Activated naive CD4-positive, alpha-beta T cell treated with anti-CD3 and anti-CD28 coated beads, Interleukin-2, amount 10 ng/mL, durations not matched to agents 5 hours and 36 hours (primary cell): ENCODE data around the gene ACAA1. TPM values are rescaled to one million over a fixed set of nuclear protein-coding genes. Genes with fewer than 3 reads are reported as not detected.

Experiments used
- total RNA-seq, 2 experiments: library from RNA; stranded (reverse); gene quantifications; one replicate each; pipeline ENCODE4 v1.2.3, GENCODE V29; 2021

Gene ACAA1, protein sequence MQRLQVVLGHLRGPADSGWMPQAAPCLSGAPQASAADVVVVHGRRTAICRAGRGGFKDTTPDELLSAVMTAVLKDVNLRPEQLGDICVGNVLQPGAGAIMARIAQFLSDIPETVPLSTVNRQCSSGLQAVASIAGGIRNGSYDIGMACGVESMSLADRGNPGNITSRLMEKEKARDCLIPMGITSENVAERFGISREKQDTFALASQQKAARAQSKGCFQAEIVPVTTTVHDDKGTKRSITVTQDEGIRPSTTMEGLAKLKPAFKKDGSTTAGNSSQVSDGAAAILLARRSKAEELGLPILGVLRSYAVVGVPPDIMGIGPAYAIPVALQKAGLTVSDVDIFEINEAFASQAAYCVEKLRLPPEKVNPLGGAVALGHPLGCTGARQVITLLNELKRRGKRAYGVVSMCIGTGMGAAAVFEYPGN
- 10 to 100 TPM; 81.0 to 84.2 TPM for total RNA-seq

DNA sequence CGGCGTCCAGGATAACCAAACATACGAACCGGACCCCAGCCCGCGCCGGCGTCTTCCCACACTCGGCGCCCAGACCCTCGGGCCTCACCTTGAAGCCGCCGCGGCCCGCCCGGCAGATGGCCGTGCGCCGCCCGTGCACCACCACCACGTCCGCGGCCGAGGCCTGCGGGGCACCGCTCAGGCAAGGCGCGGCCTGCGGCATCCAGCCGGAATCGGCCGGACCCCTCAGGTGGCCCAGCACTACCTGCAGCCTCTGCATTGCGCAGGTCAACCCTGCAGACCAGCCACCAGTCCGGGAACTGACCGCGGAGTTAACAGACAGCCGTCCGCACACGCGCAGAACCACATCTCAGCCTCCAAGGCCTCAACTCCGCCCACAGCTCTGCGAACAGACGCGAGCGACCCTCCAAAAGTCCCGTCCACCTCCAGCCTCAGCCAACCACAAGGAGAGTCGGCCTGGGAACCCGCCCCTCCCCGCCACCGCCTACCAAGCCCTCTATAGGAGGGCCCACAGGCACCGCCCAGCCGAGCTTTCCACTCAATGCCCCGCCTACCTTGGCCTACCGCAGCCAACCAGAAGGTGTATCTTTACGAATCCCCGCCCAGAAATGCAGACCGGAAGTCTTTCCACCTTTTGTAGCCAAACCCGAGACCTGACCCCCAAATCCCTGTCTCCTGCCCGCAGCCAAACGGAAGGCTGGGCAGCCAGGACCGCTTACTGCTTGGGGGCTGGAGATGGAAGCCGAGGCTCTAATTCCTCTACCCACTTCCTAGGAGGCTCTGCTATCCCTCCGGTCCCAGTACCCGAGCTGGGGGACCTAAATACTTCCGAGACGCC lies at the start of gene ACAA1:
ACAA1 (minus strand) TSS at position 351 of the 838 bp plus-strand sequence; CDS start at position 259, 92 bp downstream.

GRCh38 chr3:38164952-38165721 lies 28.2 kb upstream of the ACAA1 start, which contains the start of gene OXSR1:
Gene OXSR1, plus strand, starts transcription at chr3:38165537. Its CDS starts 340 bp downstream, at chr3:38165877.

GRCh38 chr3:38138349-38139190 lies 1.6 kb upstream of the ACAA1 start, which contains the start of gene MYD88:
Gene MYD88, plus strand, starts transcription at chr3:38138661. Its CDS starts 40 bp downstream, at chr3:38138701.

Other genes with a start within 250 kb of the ACAA1 start
- gene VILL, start 146.3 kb downstream of the ACAA1 start, total RNA-seq = 10 to 100 TPM; 24.1 to 27.3 TPM
- gene PLCD1, start 107.5 kb downstream of the ACAA1 start, total RNA-seq = 10 to 100 TPM; 26.3 to 27.3 TPM
- 1 to 10 TPM; 5.1 to 5.6 TPM for gene DLEC1, start 97.9 kb downstream of the ACAA1 start, total RNA-seq
- gene MYD88, start 1.5 kb upstream of the ACAA1 start, total RNA-seq = 10 to 100 TPM; 57.1 to 61.2 TPM
- gene OXSR1, start 28.4 kb upstream of the ACAA1 start, total RNA-seq = 10 to 100 TPM; 54.4 to 54.5 TPM
- gene SLC22A13, start 128.7 kb upstream of the ACAA1 start, total RNA-seq = under 1 TPM; 0.50 to 0.67 TPM
- gene SLC22A14, start 145.2 kb upstream of the ACAA1 start, total RNA-seq = not detected
- gene XYLB, start 209.7 kb upstream of the ACAA1 start, total RNA-seq = 1 to 10 TPM; 2.9 to 3.4 TPM